Measurements from ENCODE around the gene CD300LB.

- no peak for TF ChIP-seq CTCF (IDR thresholded peaks at IDR 0.05)
- no peak for TF ChIP-seq POLR2A (IDR thresholded peaks at IDR 0.05)
- TF ChIP-seq POLR2AphosphoS5 (IDR thresholded peaks at IDR 0.05), result no peak
Measured at GRCh38 chr17:74485022-74485743, 46.1 kb downstream of the CD300LB start.

Data from sigmoid colon (tissue), 4 donors.